IMR-90 (cell line): Measurements from ENCODE around the gene ZNF44.

Experiments used
- BHLHE40 ChIP-seq: fragments of 150-350 bp; IDR thresholded peaks from 2 replicates; pipeline ENCODE4 v1.6.1; 2016; ENCODE audit warnings: mild to moderate bottlenecking, low read depth, low read length
- CEBPB ChIP-seq: IDR thresholded peaks from 2 replicates; pipeline ENCODE4 v1.6.1; 2012; ENCODE audit warnings: low read depth, low read length, improper control_type of control experiment
- MAFK ChIP-seq: IDR thresholded peaks from 2 replicates; pipeline ENCODE4 v1.6.1; 2012; ENCODE audit warnings: low read depth, low read length, improper control_type of control experiment
- MXI1 ChIP-seq: IDR thresholded peaks from 2 replicates; pipeline ENCODE4 v1.6.1; 2012; ENCODE audit warnings: low read depth, mild to moderate bottlenecking, low read length, moderate library complexity, borderline replicate concordance
- POLR2A ChIP-seq: IDR thresholded peaks from 2 replicates; pipeline ENCODE4 v1.6.1; 2012; ENCODE audit warnings: mild to moderate bottlenecking, low read depth, low read length
- RAD21 ChIP-seq: IDR thresholded peaks from 2 replicates; pipeline ENCODE4 v1.6.1; 2012; ENCODE audit warnings: low read length, improper control_type of control experiment
- RFX5 ChIP-seq: IDR thresholded peaks from 2 replicates; pipeline ENCODE4 v1.8.0; 2012; ENCODE audit warnings: low read depth, mild to moderate bottlenecking, low read length, moderate library complexity
- SMC3 ChIP-seq: fragments of 150-350 bp; IDR thresholded peaks from 2 replicates; pipeline ENCODE4 v1.6.1; 2016; ENCODE audit warnings: low read depth, mild to moderate bottlenecking, antibody characterized with exemption, low read length, moderate library complexity
- TF ChIP-seq, protein P1 (sequence below): conservative IDR thresholded peaks from 2 replicates; pipeline ENCODE4 v1.5.1; 2012; ENCODE audit warnings: mild to moderate bottlenecking, low read depth, low read length, improper control_type of control experiment
- TF ChIP-seq, protein P2 (sequence below): fragments of 150-350 bp; IDR thresholded peaks from 2 replicates; pipeline ENCODE4 v1.6.1; 2017; ENCODE audit warnings: mild to moderate bottlenecking, antibody characterized with exemption, low read length, low read depth

DNA sequence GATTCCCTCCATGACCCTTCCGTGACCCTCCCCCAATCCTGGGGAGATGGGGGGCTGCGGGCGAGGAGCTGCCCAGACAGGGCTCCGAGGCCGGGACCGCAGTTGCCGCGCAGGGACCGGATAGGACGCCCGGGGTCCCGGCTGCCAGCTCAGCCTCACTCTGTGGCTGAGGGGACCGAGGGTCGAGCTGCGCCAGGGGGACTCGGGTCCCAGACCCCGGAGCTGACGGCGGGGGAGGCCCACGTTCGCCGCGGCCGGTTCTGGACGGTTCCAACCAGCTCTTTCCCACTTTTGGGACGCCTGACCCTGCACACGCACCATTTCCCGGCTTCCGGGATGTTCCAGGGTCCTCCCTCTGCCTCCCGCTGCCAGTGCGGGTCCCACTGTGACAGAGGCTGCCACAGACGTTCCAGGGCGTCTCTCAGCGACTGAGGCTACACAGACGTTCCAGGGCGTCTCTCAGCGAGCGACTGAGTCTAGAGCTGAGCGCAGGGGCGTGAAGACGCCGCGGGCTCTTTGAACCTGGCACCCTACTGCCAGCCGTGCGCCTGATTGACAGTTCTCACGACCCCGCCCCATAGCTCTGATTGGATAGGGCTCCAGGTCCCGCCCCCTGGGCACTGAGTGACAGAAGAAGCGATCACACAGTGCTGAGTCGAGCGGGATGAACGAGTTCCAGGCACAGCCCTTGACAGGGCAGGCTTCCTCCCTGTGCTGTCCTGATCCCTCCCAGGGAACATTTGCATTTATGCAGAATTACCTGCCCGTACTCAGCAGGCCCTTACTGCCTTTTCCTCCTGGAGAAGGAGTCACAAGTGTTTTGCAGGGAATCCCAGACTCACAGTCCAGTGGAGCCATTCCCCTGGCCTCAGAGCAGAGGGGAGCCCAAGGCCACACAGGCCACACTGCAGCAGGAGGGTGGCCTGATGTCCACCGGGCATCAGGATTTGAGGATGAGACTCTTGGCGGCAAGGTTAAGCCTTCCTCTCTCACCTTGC lies 38.8 kb upstream of the ZNF44 start, which contains the start of gene ZNF563:
- TF ChIP-seq RFX5: no peak
- TF ChIP-seq, protein P1, sequence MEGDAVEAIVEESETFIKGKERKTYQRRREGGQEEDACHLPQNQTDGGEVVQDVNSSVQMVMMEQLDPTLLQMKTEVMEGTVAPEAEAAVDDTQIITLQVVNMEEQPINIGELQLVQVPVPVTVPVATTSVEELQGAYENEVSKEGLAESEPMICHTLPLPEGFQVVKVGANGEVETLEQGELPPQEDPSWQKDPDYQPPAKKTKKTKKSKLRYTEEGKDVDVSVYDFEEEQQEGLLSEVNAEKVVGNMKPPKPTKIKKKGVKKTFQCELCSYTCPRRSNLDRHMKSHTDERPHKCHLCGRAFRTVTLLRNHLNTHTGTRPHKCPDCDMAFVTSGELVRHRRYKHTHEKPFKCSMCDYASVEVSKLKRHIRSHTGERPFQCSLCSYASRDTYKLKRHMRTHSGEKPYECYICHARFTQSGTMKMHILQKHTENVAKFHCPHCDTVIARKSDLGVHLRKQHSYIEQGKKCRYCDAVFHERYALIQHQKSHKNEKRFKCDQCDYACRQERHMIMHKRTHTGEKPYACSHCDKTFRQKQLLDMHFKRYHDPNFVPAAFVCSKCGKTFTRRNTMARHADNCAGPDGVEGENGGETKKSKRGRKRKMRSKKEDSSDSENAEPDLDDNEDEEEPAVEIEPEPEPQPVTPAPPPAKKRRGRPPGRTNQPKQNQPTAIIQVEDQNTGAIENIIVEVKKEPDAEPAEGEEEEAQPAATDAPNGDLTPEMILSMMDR: no peak
- TF ChIP-seq RAD21: no peak
- peak; percentile 29; the same call in 1 of the 2 replicates for TF ChIP-seq POLR2A
- no peak for TF ChIP-seq MXI1
- no peak for TF ChIP-seq MAFK
- TF ChIP-seq, protein P2, sequence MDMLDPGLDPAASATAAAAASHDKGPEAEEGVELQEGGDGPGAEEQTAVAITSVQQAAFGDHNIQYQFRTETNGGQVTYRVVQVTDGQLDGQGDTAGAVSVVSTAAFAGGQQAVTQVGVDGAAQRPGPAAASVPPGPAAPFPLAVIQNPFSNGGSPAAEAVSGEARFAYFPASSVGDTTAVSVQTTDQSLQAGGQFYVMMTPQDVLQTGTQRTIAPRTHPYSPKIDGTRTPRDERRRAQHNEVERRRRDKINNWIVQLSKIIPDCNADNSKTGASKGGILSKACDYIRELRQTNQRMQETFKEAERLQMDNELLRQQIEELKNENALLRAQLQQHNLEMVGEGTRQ: no peak
- peak; percentile 7; the same call in 1 of the 2 replicates for TF ChIP-seq BHLHE40
- no peak for TF ChIP-seq CEBPB
- TF ChIP-seq SMC3: no peak
